ENCODE data around the gene CHD2. TPM values are rescaled to one million over a fixed set of nuclear protein-coding genes. Genes with fewer than 3 reads are reported as not detected.
"Not testable (repeated sequence)": the region's sequence is repeated elsewhere in the genome, so short reads cannot be mapped to it uniquely, and the experiment has no call there.

Gene CHD2
- total and polyA plus RNA-seq, 4 experiments from 2014 or later, result 28.4 to 351 (median 224) TPM

GRCh38 chr15:93057618-93058017 lies 157.5 kb downstream of the CHD2 start:
- no peaks in the 10 kb centered on the region for H3K36me3 Mint-ChIP-seq
- Histone ChIP-seq H3K36me3 (ENCODE audit: insufficient read depth, low read length) (no peaks in the 10 kb centered on the region), H3K4me1 (ENCODE audit: insufficient read depth, low read length) (no peaks in the 10 kb centered on the region), H3K27ac (ENCODE audit: low read depth, low read length) (no peak overlapping the region), H3K9me3 (ENCODE audit: control insufficient read depth in 1 of 2, low read length in 2 of 2) (no peaks in the 10 kb centered on the region), H3K27me3 (ENCODE audit: insufficient read depth, low read length) (no peaks in the 10 kb centered on the region), H3K4me3 (ENCODE audit: low read length in 2 of 2) (no peak overlapping the region)
- no peak overlapping the region for H3K27ac Mint-ChIP-seq
- peaks cover 0 to 12% (median 3%) of the 10 kb centered on the region in 4 donors for H3K4me1 Mint-ChIP-seq
- no peak for DNase-seq
- ChIA-PET POLR2A (ENCODE audit: partially characterized antibody) (interaction anchor here (1.4 kb wide), 1 partner anchor 10 kb away, joined by 3 read pairs; no protein-coding TSS in a partner anchor), CTCF (ENCODE audit: partially characterized antibody) (no interaction called here)
- no peaks in the 10 kb centered on the region for H3K9me3 Mint-ChIP-seq
- H3K4me3 Mint-ChIP-seq, result no peak overlapping the region
- intact Hi-C loops (cut with micrococcal nuclease), result no loop called here
- peaks cover 0 to 2% of the 10 kb centered on the region in 2 donors for H3K27me3 Mint-ChIP-seq

GRCh38 chr15:93058128-93058527 lies 158.0 kb downstream of the CHD2 start:
- peak overlapping the region in 1 of 7 donors; percentile 17 for H3K27ac Mint-ChIP-seq
- Histone ChIP-seq H3K27me3 (ENCODE audit: insufficient read depth, low read length) (no peaks in the 10 kb centered on the region), H3K4me1 (ENCODE audit: insufficient read depth, low read length) (no peaks in the 10 kb centered on the region), H3K9me3 (ENCODE audit: control insufficient read depth in 1 of 2, low read length in 2 of 2) (no peaks in the 10 kb centered on the region), H3K4me3 (ENCODE audit: low read length in 2 of 2) (no peak overlapping the region), H3K36me3 (ENCODE audit: insufficient read depth, low read length) (no peaks in the 10 kb centered on the region), H3K27ac (ENCODE audit: low read depth, low read length) (no peak overlapping the region)
- H3K4me1 Mint-ChIP-seq, result peaks cover 0 to 12% (median 3%) of the 10 kb centered on the region in 4 donors
- no peaks in the 10 kb centered on the region for H3K9me3 Mint-ChIP-seq
- peaks cover 2 to 4% of the 10 kb centered on the region in 2 donors for H3K27me3 Mint-ChIP-seq
- no peaks in the 10 kb centered on the region for H3K36me3 Mint-ChIP-seq
- DNase-seq, result no peak
- ChIA-PET CTCF (ENCODE audit: partially characterized antibody) (interaction anchor here (1.2 kb wide), 2 partner anchors 21 to 30 kb away, joined by 3 read pairs; no protein-coding TSS in a partner anchor), POLR2A (ENCODE audit: partially characterized antibody) (interaction anchor here (1.4 kb wide), 1 partner anchor 10 kb away, joined by 3 read pairs; no protein-coding TSS in a partner anchor)
- no peak overlapping the region for H3K4me3 Mint-ChIP-seq
- intact Hi-C loops (cut with micrococcal nuclease), result no loop called here

GRCh38 chr15:93058904-93059427 lies 158.8 kb downstream of the CHD2 start:
- no peaks in the 10 kb centered on the region for H3K9me3 ChIP-seq (ENCODE audit: control insufficient read depth in 1 of 2, low read length in 2 of 2)
- peaks cover 0 to 12% (median 3%) of the 10 kb centered on the region in 4 donors for H3K4me1 Mint-ChIP-seq
- intact Hi-C loops (cut with micrococcal nuclease), result no loop called here
- ChIA-PET CTCF (ENCODE audit: partially characterized antibody) (interaction anchor here (1.2 to 2.9 kb wide), 4 partner anchors 22 to 29 kb away, joined by 3 to 9 read pairs (median 4); no protein-coding TSS in a partner anchor), POLR2A (ENCODE audit: partially characterized antibody) (interaction anchor here (1.4 kb wide), 1 partner anchor 11 kb away, joined by 3 read pairs; no protein-coding TSS in a partner anchor)
- H3K36me3 Mint-ChIP-seq, result no peaks in the 10 kb centered on the region
- no peaks in the 10 kb centered on the region for H3K4me1 ChIP-seq (ENCODE audit: insufficient read depth, low read length)
- H3K9me3 Mint-ChIP-seq, result no peaks in the 10 kb centered on the region
- peaks cover 2 to 5% of the 10 kb centered on the region in 2 donors for H3K27me3 Mint-ChIP-seq
- no peak overlapping the region for H3K4me3 Mint-ChIP-seq
- no peak overlapping the region for H3K27ac Mint-ChIP-seq
- no peak overlapping the region for H3K4me3 ChIP-seq (ENCODE audit: low read length in 2 of 2)
- H3K27ac ChIP-seq (ENCODE audit: low read depth, low read length), result no peak overlapping the region
- no peaks in the 10 kb centered on the region for H3K36me3 ChIP-seq (ENCODE audit: insufficient read depth, low read length)
- DNase-seq, result no peak
- H3K27me3 ChIP-seq (ENCODE audit: insufficient read depth, low read length), result no peaks in the 10 kb centered on the region

GRCh38 chr15:93059442-93059841 lies 159.3 kb downstream of the CHD2 start:
- DNase-seq, result no peak
- no peaks in the 10 kb centered on the region for H3K27me3 ChIP-seq (ENCODE audit: insufficient read depth, low read length)
- ChIA-PET CTCF (ENCODE audit: partially characterized antibody) (interaction anchor here (0.6 to 2.9 kb wide), 7 partner anchors 14 to 110 kb away, joined by 3 to 9 read pairs (median 4); no protein-coding TSS in a partner anchor), POLR2A (ENCODE audit: partially characterized antibody) (interaction anchor here (1.2 kb wide), 1 partner anchor 12 kb away, joined by 6 read pairs; no protein-coding TSS in a partner anchor)
- no peak overlapping the region for H3K4me3 ChIP-seq (ENCODE audit: low read length in 2 of 2)
- intact Hi-C loops (cut with micrococcal nuclease), result no loop called here
- H3K27ac ChIP-seq (ENCODE audit: low read depth, low read length), result no peak overlapping the region
- Mint-ChIP-seq H3K27ac (no peak overlapping the region), H3K9me3 (no peaks in the 10 kb centered on the region), H3K4me1 (peaks cover 0 to 12% (median 3%) of the 10 kb centered on the region in 4 donors), H3K36me3 (no peaks in the 10 kb centered on the region), H3K4me3 (no peak overlapping the region), H3K27me3 (peaks cover 2 to 5% of the 10 kb centered on the region in 2 donors)
- no peaks in the 10 kb centered on the region for H3K36me3 ChIP-seq (ENCODE audit: insufficient read depth, low read length)
- H3K4me1 ChIP-seq (ENCODE audit: insufficient read depth, low read length), result no peaks in the 10 kb centered on the region
- H3K9me3 ChIP-seq (ENCODE audit: control insufficient read depth in 1 of 2, low read length in 2 of 2), result no peaks in the 10 kb centered on the region

DNA sequence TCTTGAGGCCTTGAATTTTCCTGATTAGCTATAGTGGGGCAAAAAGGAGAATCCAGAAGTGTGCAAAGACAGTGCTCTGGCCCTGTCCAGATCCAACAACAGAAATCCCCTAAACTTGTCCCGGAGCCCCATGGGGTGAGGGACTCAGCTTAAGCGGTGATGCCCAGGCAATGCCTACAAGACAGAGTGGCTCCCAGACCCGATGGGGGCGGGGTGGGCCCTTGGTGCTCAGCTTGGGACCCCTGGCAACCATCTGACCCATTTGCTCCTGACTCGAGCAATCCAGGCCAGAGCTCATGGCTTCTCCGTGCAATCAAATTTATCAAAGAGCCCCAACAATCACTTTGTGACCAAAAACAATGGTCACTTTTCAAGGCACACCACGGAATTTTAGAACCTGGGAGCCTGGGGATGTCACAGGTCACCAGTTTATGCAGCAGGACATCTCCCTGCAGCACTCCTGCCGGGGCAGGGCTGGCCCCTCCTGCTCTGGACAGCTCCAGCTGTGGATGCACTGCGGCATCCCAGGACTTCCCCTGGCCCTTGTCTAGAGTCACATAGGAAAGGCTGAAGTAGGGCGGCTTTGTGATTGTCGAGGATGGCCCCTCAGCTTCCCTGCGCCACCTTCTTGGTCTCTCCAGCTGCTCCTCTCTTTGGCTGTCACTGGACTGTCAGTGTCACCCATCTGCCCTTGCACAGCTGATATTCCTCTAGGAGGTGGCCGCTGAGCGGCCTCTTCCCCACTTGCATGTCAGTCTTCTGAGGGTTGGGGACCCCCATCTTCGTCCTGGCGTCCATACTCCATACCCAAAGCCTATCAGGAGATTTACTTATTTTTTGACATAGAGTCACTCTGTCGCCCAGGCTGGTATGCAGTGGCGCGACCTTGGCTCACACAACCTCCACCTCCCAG lies 160.5 kb downstream of the CHD2 start:
- Histone ChIP-seq H3K4me1 (ENCODE audit: insufficient read depth, low read length) (no peaks in the 10 kb centered on the region), H3K36me3 (ENCODE audit: insufficient read depth, low read length) (no peaks in the 10 kb centered on the region), H3K9me3 (ENCODE audit: control insufficient read depth in 1 of 2, low read length in 2 of 2) (no peaks in the 10 kb centered on the region), H3K4me3 (ENCODE audit: low read length in 2 of 2) (no peak overlapping the region), H3K27me3 (ENCODE audit: insufficient read depth, low read length) (no peaks in the 10 kb centered on the region), H3K27ac (ENCODE audit: low read depth, low read length) (no peak overlapping the region)
- Mint-ChIP-seq H3K36me3 (no peaks in the 10 kb centered on the region), H3K4me1 (peaks cover 0 to 12% (median 3%) of the 10 kb centered on the region in 4 donors), H3K27ac (no peak overlapping the region), H3K4me3 (no peak overlapping the region), H3K27me3 (peaks cover 5 to 9% of the 10 kb centered on the region in 2 donors), H3K9me3 (no peaks in the 10 kb centered on the region)
- CTCF ChIA-PET (ENCODE audit: partially characterized antibody), result interaction anchor here (0.6 to 2.9 kb wide), 6 partner anchors 13 to 109 kb away, joined by 3 to 9 read pairs (median 4); no protein-coding TSS in a partner anchor
- POLR2A ChIA-PET (ENCODE audit: partially characterized antibody), result interaction anchor here (1.2 kb wide), 1 partner anchor 13 kb away, joined by 6 read pairs; no protein-coding TSS in a partner anchor
- no peak for DNase-seq
- intact Hi-C loops (cut with micrococcal nuclease), result no loop called here

- H3K4me3 ChIP-seq (ENCODE audit: low read length in 2 of 2); DNase-seq; POLR2A ChIA-PET (ENCODE audit: partially characterized antibody); H3K36me3 Mint-ChIP-seq; H3K4me3 Mint-ChIP-seq; H3K36me3 ChIP-seq (ENCODE audit: insufficient read depth, low read length); CTCF ChIA-PET (ENCODE audit: partially characterized antibody); H3K27me3 ChIP-seq (ENCODE audit: insufficient read depth, low read length); H3K27ac ChIP-seq (ENCODE audit: low read depth, low read length); H3K4me1 ChIP-seq (ENCODE audit: insufficient read depth, low read length); H3K9me3 Mint-ChIP-seq; H3K27me3 Mint-ChIP-seq; intact Hi-C loops (cut with micrococcal nuclease); H3K9me3 ChIP-seq (ENCODE audit: control insufficient read depth in 1 of 2, low read length in 2 of 2); H3K27ac Mint-ChIP-seq: not testable (repeated sequence)
- peaks cover 0 to 12% (median 3%) of the 10 kb centered on the region in 4 donors for H3K4me1 Mint-ChIP-seq
Measured at GRCh38 chr15:93062628-93063261, 162.6 kb downstream of the CHD2 start.

- CTCF ChIA-PET (ENCODE audit: partially characterized antibody), result no interaction called here
Measured at GRCh38 chr15:93063262-93063671, 163.1 kb downstream of the CHD2 start.

More at GRCh38 chr15:93063262-93063671, 163.1 kb downstream of the CHD2 start:
- Mint-ChIP-seq H3K27me3 (peaks cover 5 to 10% of the 10 kb centered on the region in 2 donors), H3K4me3 (no peak overlapping the region), H3K27ac (no peak overlapping the region), H3K4me1 (peaks cover 0 to 12% (median 3%) of the 10 kb centered on the region in 4 donors), H3K36me3 (no peaks in the 10 kb centered on the region), H3K9me3 (no peaks in the 10 kb centered on the region)
- intact Hi-C loops (cut with micrococcal nuclease), result no loop called here
- Histone ChIP-seq H3K9me3 (ENCODE audit: control insufficient read depth in 1 of 2, low read length in 2 of 2) (no peaks in the 10 kb centered on the region), H3K4me3 (ENCODE audit: low read length in 2 of 2) (no peak overlapping the region), H3K27me3 (ENCODE audit: insufficient read depth, low read length) (no peaks in the 10 kb centered on the region), H3K27ac (ENCODE audit: low read depth, low read length) (no peak overlapping the region), H3K36me3 (ENCODE audit: insufficient read depth, low read length) (no peaks in the 10 kb centered on the region), H3K4me1 (ENCODE audit: insufficient read depth, low read length) (no peaks in the 10 kb centered on the region)
- no peak for DNase-seq
- POLR2A ChIA-PET (ENCODE audit: partially characterized antibody), result no interaction called here

Data from CD4-positive, alpha-beta memory T cell (primary cell).